HG02642 (cell line): ENCODE measurements around the gene GPANK1.
"Not testable (repeated sequence)": the region's sequence is repeated elsewhere in the genome, so short reads cannot be mapped to it uniquely, and the experiment has no call there.

Experiments
- ATAC-seq: cut with Tn5 transposase; IDR thresholded peaks from one replicate; pipeline ENCODE4 v1.9.1; 2021; ENCODE audit warnings: mild to moderate bottlenecking; ENCODE audit not compliant: unreplicated experiment, poor library complexity

GPANK1 gene

DNA sequence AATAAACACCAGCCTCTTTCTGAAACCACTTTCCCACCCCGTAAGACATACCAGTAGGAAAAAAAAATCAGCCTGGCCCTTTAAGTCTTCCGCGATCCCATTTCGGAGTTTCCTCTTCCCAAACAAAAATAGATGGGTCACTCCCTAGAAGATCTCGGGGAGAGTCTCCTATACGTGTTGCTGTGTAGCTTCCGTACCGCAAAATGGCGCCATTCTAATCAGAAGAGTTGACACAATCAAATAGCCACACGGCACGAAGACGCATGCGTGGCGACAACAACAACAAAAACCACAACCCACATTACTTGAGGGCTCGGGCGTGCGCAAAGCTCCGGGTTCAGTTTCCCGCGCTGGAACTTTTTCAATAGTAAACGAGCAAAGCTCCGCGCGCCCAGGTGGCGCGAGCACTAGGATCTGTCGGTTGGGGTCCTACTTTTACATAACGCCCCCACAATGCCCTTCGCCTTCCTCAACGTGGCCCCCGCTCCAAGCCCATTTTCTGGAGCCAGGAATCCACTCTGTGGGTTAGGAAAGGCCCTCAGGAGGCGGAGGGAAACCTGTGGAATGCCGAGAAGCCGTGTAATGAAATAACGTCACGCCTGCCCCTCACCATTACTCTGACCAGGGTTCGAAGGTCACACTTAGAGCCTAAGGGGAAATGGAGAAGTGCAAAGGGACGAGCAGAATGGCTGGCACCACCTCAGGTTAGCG lies at the start of gene GPANK1:
Gene GPANK1, minus strand, starts transcription at position 208 of the 711 bp plus-strand sequence. CDS start 519 bp downstream, outside the sequence.
- ATAC-seq: peak; percentile 34

DNA sequence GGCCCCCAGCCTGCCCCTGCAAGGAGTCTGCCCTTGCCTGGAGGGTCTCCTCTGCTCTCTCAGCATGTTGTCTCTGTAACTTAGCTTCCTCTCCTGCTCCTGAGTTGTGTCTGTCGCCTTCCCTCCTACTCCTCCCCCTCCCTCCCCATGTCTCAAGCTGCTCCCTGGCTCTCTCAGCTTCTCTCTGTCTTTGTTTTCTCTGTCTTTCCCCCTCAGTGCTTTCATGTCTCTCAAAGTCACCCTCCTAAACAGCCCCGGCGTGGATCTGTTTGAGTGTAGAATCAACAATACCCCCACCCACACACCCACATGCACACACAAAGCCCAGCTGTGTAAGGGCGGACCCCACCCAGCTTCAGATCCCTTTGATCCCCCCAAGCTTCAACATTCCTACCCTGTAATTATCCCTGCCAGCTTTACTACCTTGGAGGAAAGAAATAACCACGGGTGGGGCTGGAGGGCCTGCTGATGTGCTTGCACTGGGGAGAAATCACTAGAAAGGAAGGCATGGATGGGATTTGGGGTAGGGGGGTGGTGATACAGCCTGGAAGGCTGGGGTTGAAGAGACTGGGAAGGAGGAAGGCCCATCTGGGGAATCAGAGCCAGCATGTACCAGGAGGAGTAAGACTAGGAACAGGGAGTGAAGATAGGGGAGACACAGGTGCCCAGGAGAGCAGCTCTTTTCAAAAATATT lies 49.3 kb upstream of the GPANK1 start:
- no peak for ATAC-seq

GRCh38 chr6:31713465-31713864 lies 48.7 kb upstream of the GPANK1 start:
- no peak for ATAC-seq

GRCh38 chr6:31712296-31712695 lies 47.5 kb upstream of the GPANK1 start:
- ATAC-seq: no peak

GRCh38 chr6:31711233-31711632 lies 46.4 kb upstream of the GPANK1 start:
- ATAC-seq: no peak

DNA sequence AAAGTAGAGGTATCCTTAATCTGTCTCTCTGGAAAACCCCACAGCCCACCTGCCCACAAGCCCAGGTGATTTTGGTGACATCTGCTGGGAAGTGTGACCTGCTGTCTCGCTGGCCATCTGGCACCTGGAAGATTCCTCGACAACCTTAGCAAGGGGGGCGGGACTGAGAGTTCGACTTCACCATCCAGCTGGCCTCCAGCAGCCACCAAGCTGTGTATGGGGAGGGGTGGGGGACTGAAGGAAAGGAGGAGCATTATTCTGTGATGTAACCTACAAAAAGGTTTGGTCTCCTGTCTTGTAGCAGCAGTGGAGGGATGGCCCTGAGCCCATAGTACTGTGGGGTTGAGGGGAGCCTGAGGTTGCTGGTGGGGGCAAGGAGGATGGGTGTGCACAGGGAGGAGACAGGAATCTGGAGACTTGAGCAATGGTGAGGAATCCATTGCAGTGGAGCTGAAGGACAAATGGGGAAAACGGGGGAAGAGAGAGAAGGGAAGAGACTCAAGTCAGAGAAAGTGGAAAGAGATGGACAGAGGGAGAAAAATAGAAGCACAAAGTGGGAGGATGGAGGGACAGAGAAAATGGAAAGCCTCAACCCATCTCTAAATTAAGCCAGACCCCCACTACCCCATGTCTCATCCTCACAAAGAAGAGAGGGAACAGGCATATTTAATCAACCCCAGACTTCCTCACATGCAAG lies 45.9 kb upstream of the GPANK1 start:
- ATAC-seq: no peak

GRCh38 chr6:31709157-31709556 lies 44.4 kb upstream of the GPANK1 start:
- ATAC-seq: not testable (repeated sequence)

DNA sequence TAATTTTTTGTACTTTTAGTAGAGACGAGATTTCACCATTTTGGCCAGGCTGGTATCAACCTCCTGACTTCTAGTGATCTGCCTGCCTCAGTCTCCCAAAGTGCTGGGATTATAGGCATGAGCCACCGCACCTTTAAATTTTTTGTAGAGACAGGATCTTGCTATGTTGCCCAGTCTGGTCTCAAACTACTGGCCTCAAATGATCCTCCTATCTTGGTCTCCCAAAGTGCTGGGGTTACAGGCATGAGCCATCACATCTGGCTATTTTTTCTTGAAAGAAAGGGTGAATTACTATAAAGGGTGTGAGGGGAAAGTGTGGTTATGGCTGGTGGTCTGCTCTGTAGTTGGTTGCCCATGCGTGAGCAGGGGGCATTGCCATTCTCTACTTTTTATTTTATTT lies 43.4 kb upstream of the GPANK1 start:
- ATAC-seq: no peak

GRCh38 chr6:31707701-31708100 lies 42.9 kb upstream of the GPANK1 start:
- no peak for ATAC-seq

DNA sequence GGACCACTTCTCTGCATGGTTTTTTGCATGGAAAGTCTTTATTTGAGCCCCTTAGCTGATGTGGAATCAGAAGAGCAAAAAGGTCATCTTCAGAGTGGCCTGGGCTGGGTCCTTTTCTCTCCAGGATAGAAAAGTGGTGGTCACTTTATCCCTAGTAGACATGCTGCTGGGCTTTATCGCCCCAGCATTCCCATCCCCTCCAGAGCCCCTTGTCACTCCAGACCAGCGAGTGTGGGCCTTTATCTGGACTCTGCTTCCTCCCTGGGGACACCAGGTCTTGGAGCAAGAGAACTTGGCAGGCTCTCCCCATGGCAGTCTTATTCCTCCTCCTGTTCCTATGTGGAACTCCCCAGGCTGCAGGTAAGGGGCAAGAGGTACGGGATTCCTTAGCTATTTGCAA lies 41.8 kb upstream of the GPANK1 start, which contains the start of gene LY6G6F:
Gene LY6G6F, plus strand, starts transcription at position 268 of the 400 bp plus-strand sequence. Its CDS starts 41 bp downstream, at position 309.
- ATAC-seq: no peak

GRCh38 chr6:31705931-31706330 lies 41.1 kb upstream of the GPANK1 start:
- ATAC-seq: no peak

DNA sequence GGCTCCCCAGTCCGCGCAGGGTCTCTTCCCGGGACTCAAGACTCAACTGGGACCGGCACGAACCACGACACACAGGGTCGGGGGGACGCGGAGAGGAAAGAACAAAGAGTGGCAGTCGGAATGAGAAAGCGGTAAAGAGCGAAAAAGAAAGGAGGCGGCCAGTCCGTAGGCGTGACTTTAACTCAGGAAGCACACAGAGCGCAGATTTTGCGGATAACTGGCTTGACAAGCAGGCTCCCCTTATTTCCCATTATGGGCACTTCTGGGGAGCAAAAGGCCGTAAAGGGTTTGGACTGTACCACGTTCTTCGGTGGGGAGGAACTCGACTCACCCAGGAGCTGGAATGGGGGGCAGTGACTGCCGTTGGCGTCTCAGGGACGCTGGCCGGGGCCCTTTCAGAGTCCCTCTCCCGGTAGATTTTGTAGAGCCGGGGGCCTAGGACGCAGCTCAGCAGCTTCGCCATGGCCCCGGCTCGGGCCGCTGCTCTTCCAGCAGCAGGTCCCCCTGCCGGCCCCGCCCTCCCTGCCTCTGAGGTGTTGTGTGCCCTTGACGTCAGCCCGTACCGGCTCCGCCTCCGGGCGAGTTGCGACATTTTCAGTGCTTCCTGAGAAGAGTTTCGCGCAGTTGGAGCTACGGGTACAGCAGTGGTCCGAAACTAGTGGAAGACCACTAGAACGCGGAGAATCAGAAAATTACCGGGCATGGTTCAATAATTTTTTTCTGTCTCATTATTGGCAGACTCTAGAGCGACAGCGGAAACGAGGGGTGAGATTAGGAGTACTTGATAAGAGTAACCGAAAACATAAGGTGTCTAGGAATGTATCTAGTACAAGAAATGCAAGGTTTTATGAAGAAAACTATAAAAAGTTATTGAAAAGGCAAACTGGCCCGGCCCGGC lies 38.3 kb upstream of the GPANK1 start, which contains the start of gene ABHD16A:
Gene ABHD16A, minus strand, starts transcription at position 506 of the 898 bp plus-strand sequence. Its CDS starts 43 bp downstream, at position 463.
- ATAC-seq: peak; percentile 91

DNA sequence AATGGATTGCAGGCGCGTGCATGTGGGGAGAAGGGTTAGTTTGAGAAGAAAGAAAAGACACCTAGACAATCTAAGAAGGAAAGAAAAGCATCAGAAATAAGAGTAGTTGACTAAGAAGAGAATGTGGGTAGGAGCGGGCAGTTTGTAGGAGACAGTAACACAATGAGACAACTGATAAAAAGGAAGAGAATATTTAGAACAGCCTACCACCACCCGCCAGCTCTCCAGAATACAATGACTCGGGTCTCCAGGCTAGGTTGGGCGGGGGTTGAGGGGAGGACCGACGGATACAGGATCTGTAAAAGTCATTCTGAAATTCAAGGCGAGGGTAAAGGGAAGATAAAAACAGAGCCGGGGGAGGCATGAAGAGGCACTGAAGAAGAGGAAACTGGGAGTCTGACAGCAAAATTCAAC lies 37.6 kb upstream of the GPANK1 start:
- ATAC-seq: no peak

DNA sequence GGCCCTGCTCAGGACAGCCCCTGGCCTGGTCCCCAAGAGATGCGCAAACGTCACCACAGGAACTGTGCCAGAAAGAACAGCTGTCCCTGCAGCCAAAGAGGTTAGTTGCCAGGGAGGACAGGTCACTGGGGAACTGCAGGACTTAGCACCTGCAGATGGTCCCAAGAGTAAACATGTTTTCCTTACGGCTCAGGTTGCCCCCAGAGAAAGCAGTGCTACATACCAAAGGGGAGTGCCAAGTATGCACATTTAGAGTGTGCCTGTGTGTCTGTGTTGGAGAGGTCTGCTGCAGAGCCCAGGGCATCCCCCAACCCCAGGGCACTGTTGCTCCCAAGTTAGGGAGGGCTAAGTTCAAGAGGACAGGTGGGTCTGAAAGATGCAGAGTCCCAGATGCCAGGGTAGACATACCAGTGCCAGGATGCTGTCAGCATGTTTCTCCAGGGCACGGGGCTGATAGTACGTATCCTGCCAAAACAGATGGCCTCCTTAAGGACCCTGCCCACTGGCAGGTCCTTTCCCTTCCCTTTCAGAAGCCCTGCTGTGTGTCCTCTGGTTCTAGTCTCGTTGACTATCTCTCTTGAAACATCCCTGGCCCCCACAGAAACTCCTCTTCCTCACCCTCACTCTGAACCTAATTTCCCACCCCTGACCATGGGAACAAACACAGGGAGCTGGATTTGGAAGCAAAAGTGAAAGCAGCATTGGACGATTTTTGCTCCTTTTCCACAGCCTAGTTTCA lies 37.0 kb upstream of the GPANK1 start:
- ATAC-seq: no peak

GRCh38 chr6:31700740-31701401 lies 36.1 kb upstream of the GPANK1 start:
- ATAC-seq: no peak

- no peak for ATAC-seq
Observed at GRCh38 chr6:31697555-31697954, 32.8 kb upstream of the GPANK1 start.

DNA sequence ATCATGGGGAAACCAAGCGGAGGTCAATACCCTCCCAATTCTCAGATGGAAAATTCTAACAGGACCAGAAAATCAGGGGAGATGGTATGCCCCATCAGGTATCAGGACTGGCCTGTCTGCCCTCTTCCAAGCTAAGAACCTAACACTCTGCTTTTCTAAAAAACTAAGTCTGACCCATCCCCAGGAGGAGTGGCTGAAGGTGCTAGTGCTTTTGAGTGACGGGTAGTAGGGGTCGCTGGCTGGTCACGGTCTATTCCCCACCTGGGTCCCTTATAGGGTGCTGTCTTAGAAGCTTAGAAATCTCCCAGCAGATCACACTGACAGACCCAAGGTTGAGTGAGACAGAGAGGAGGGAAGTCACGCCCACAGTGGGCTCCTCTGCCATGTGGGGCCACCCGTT lies 28.7 kb upstream of the GPANK1 start:
- ATAC-seq: no peak

DNA sequence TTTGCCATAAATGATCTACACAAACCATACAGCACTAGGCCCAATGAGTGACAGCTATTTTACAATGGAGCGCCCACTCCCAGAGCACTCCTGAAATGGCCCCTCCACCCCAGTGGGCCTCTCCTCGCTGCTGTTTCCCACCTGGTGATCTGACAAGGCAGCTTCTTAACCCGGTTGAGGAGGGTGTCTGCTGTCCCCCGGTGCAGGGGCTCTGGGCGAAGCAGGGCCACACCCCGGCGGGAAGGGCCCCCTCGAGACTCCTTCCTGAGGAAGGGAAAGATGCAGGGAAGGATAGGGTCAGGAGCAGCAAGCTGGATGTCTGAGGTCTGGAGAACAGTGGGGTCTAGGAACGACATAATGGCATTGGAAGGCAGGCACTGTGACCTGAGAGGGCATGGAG lies 28.1 kb upstream of the GPANK1 start:
- no peak for ATAC-seq

DNA sequence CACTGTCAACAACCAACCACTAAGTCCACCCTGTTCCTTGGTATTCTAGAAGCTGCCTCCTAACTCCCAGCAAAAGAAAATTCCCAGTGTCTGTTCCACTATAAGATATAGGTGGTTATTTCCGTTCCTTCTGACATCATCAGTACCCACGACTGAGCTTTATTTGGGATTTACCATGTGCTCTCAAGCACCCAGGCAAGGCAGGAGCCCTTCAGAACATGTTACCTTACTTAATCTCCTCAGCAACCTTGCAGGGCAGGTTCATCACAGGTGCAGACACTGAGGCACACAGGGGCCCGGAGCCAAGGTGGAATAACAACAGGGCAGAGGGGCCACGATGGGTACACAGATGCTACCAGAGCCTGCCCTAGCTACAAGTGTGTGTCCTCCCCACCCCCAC lies 27.6 kb upstream of the GPANK1 start:
- ATAC-seq: no peak
